Natural killer cell treated with Interleukin-12 subunit alpha and Interleukin-12 subunit beta and Interleukin-15 and Interleukin-18, amount 100 ng/mL, for 72 hours (primary cell): ENCODE data around the gene TLCD3B. TPM values are rescaled to one million over a fixed set of nuclear protein-coding genes. Genes with fewer than 3 reads are reported as not detected.
"Not testable (repeated sequence)": the region's sequence is repeated elsewhere in the genome, so short reads cannot be mapped to it uniquely, and the experiment has no call there.

Experiments used
- ATAC-seq, 2 donors: fragments of 150-1000 bp; cut with Tn5 transposase in 1 of 2; sonication (Bioruptor Pico), chemical (Tn5 transposase) in 1 of 2; 2 replicates each; pipeline ENCODE4 v1.10.0; 2021
- DNase-seq: peaks from one replicate; pipeline ENCODE4 v3.0.0; 2022; ENCODE audit warnings: low spot score
- H3K27ac Mint-ChIP-seq, 2 donors: 1 replicate in 1 of 2; 2 replicates in 1 of 2; pipeline ENCODE4 v1.8.0; 2022; ENCODE audit warnings: mixed read lengths in 2 of 2, mild to moderate bottlenecking in 1 of 2, moderate library complexity in 1 of 2
- H3K27me3 Mint-ChIP-seq, 2 donors: 1 replicate in 1 of 2; 2 replicates in 1 of 2; pipeline ENCODE4 v1.8.0; 2022; ENCODE audit warnings: mixed read lengths in 2 of 2
- H3K36me3 Mint-ChIP-seq: one replicate; pipeline ENCODE4 v1.8.0; 2022; ENCODE audit warnings: mixed read lengths
- H3K4me1 Mint-ChIP-seq, 2 donors: 1 replicate in 1 of 2; 2 replicates in 1 of 2; pipeline ENCODE4 v1.8.0; 2022; ENCODE audit warnings: low read depth in 2 of 2, mixed read lengths in 2 of 2, mild to moderate bottlenecking in 1 of 2
- H3K4me3 Mint-ChIP-seq: one replicate; pipeline ENCODE4 v1.8.0; 2022; ENCODE audit warnings: mixed read lengths
- H3K9me3 Mint-ChIP-seq: 2 replicates; pipeline ENCODE4 v1.8.0; 2022; ENCODE audit warnings: mixed read lengths
- total RNA-seq, 2 donors: library from RNA; stranded (reverse); gene quantifications; one replicate each; pipeline ENCODE4 v1.2.3, GENCODE V29; 2022

The TLCD3B gene
- total RNA-seq, 2 donors from 2014 or later, result 1.4 to 5.3 TPM

- DNase-seq, result peak; percentile 25
- Mint-ChIP-seq H3K36me3 (no peaks in the 10 kb centered on the region), H3K9me3 (no peaks in the 10 kb centered on the region), H3K4me1 (peaks cover under 1 to 3% of the 10 kb centered on the region in 2 donors), H3K27me3 (peaks cover 31 to 32% of the 10 kb centered on the region in 2 donors), H3K4me3 (no peak overlapping the region), H3K27ac (no peak overlapping the region)
- no peak for ATAC-seq
Measured at GRCh38 chr16:30026449-30026848, 4.6 kb downstream of the TLCD3B start.

DNA sequence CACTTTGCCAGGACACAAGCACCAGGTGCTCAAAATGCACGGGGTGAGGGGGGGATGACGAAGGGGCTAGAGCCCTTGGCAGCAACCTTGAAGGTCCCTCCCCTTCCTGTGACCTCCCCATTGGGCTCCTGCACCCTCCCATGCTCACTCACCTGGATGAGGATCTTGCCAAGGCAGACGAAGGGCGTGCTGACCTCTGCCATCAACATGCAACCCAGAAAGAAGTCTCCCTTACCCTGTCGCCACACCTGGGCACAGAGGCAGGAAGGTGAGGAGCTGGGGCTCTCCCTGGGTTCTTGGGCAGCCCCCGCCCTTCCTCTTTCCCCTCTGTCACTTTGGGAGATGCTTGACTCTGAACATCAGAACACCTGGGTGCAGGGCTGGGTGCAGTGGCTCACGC is 5.5 kb downstream of the TLCD3B start:
- no peaks in the 10 kb centered on the region for H3K36me3 Mint-ChIP-seq
- DNase-seq (peak; percentile 56), ATAC-seq (no peak)
- H3K27ac Mint-ChIP-seq, result no peak overlapping the region
- no peak overlapping the region for H3K4me3 Mint-ChIP-seq
- H3K27me3 Mint-ChIP-seq, result peaks cover 31% of the 10 kb centered on the region in 2 donors
- no peaks in the 10 kb centered on the region for H3K9me3 Mint-ChIP-seq
- peaks cover 7 to 10% of the 10 kb centered on the region in 2 donors for H3K4me1 Mint-ChIP-seq

GRCh38 chr16:30025156-30025555 is 5.9 kb downstream of the TLCD3B start:
- H3K9me3 Mint-ChIP-seq, result no peaks in the 10 kb centered on the region
- H3K36me3 Mint-ChIP-seq, result no peaks in the 10 kb centered on the region
- no peak overlapping the region for H3K4me3 Mint-ChIP-seq
- ATAC-seq, result no peak
- no peak overlapping the region for H3K27ac Mint-ChIP-seq
- H3K4me1 Mint-ChIP-seq, result peaks cover 7 to 10% of the 10 kb centered on the region in 2 donors
- peaks cover 29 to 30% of the 10 kb centered on the region in 2 donors for H3K27me3 Mint-ChIP-seq
- peak; percentile 55 for DNase-seq

- peak; percentile 29 for DNase-seq
- no peak for ATAC-seq
- Mint-ChIP-seq H3K27ac (no peak overlapping the region), H3K27me3 (peaks cover 22 to 23% of the 10 kb centered on the region in 2 donors), H3K4me1 (peaks cover 7 to 10% of the 10 kb centered on the region in 2 donors), H3K4me3 (no peak overlapping the region), H3K9me3 (no peaks in the 10 kb centered on the region), H3K36me3 (no peaks in the 10 kb centered on the region)
Measured at GRCh38 chr16:30024451-30024850, 6.6 kb downstream of the TLCD3B start.

DNA sequence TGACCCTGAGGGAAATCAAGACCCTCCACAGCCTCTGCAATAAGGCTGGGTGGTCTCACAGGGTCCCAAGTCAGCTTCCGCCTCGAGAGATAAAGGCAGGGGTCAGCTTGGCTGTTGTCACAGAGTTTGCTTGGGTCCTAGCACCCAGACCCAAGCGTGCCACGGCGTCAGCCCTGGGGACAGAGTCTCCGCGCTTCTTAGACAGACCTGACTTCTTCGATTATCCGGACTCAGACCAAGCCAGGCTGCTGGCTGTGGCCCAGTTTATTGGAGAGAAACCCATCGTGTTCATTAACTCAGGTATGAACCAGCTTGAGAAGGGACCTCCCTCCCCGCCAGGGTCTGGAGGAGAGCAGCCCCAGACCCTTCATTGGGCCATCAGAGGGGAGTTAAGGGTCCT is 7.5 kb downstream of the TLCD3B start:
- ATAC-seq (no peak), DNase-seq (peak; percentile 28)
- peaks cover 18 to 20% of the 10 kb centered on the region in 2 donors for H3K27me3 Mint-ChIP-seq
- H3K4me3 Mint-ChIP-seq, result no peak overlapping the region
- no peaks in the 10 kb centered on the region for H3K36me3 Mint-ChIP-seq
- H3K9me3 Mint-ChIP-seq, result no peaks in the 10 kb centered on the region
- H3K4me1 Mint-ChIP-seq, result peaks cover 7 to 10% of the 10 kb centered on the region in 2 donors
- no peak overlapping the region for H3K27ac Mint-ChIP-seq

DNA sequence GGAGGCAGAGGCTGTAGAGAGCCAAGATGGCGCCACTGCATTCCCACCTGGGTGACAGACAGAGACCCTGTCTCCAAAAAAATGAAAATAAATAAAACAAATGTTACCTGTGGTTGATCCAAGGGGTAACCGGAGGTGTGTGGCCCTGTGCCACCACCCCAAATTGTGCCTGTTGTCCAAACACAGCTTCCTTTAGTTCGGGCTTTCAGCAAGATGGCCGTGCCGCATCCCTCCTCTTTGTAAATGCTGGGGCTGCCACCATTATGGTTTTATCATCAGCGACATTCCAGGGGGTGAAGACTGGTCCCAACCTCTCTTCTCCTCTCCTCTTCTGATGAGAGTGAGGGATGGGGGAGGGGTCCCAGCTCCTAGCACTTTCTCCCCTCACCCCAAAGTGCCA is 8.2 kb downstream of the TLCD3B start, which contains the start of gene C16orf92:
Gene C16orf92 (plus strand): TSS at position 312 of the 400 bp plus-strand sequence. CDS start 143 bp downstream, outside the sequence.
- no peak for ATAC-seq
- H3K36me3 Mint-ChIP-seq, result no peaks in the 10 kb centered on the region
- H3K27me3 Mint-ChIP-seq, result peaks cover 14 to 17% of the 10 kb centered on the region in 2 donors
- H3K27ac Mint-ChIP-seq, result no peak within 1 kb of the TSS
- no peaks in the 10 kb centered on the region for H3K9me3 Mint-ChIP-seq
- no peak within 1 kb of the TSS for H3K4me3 Mint-ChIP-seq
- peaks cover 7 to 10% of the 10 kb centered on the region in 2 donors for H3K4me1 Mint-ChIP-seq
- DNase-seq, result no peak

GRCh38 chr16:30018731-30019158 is 12.3 kb downstream of the TLCD3B start:
- Mint-ChIP-seq H3K9me3 (no peaks in the 10 kb centered on the region), H3K4me1 (peaks cover 7% of the 10 kb centered on the region in 2 donors), H3K27me3 (peaks cover 0 to 9% of the 10 kb centered on the region in 2 donors), H3K27ac (no peak overlapping the region), H3K4me3 (no peak overlapping the region), H3K36me3 (no peaks in the 10 kb centered on the region)
- no peak for ATAC-seq
- no peak for DNase-seq

- not testable (repeated sequence) for DNase-seq, H3K9me3 Mint-ChIP-seq, H3K4me3 Mint-ChIP-seq, H3K27ac Mint-ChIP-seq, H3K27me3 Mint-ChIP-seq, H3K36me3 Mint-ChIP-seq, H3K4me1 Mint-ChIP-seq, ATAC-seq
Measured at GRCh38 chr16:30017937-30018336, 13.1 kb downstream of the TLCD3B start.

DNA sequence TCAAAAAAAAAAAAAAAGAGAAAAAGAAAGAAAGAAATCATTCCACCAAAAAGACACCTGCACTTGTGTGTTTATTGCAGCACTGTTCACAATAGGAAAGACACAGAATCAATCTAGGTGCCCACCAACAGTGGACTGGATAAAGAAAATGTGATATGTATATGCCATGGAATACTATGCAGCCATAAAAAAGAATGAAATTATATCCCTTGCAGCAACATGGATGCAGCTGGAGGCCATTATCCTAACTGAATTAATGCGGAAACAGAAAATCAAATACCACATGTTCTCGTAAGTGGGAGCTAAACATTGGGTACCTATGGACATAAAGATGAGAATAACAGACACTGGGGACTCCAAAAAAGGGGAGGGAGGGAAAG is 13.8 kb downstream of the TLCD3B start:
- H3K27me3 Mint-ChIP-seq, result peaks cover under 1 to 9% of the 10 kb centered on the region in 2 donors
- H3K9me3 Mint-ChIP-seq, result no peaks in the 10 kb centered on the region
- H3K36me3 Mint-ChIP-seq, result no peaks in the 10 kb centered on the region
- H3K4me3 Mint-ChIP-seq, result no peak overlapping the region
- H3K27ac Mint-ChIP-seq, result peak overlapping the region in 1 of 2 donors; percentile 12
- DNase-seq (no peak), ATAC-seq (no peak)
- peaks cover 7% of the 10 kb centered on the region in 2 donors for H3K4me1 Mint-ChIP-seq

- no peaks in the 10 kb centered on the region for H3K36me3 Mint-ChIP-seq
- H3K27ac Mint-ChIP-seq, result peak overlapping the region in 1 of 2 donors; percentile 12
- no peak for ATAC-seq
- no peak overlapping the region for H3K4me3 Mint-ChIP-seq
- DNase-seq, result no peak
- peaks cover 11 to 12% of the 10 kb centered on the region in 2 donors for H3K4me1 Mint-ChIP-seq
- H3K9me3 Mint-ChIP-seq, result no peaks in the 10 kb centered on the region
- peaks cover 6 to 13% of the 10 kb centered on the region in 2 donors for H3K27me3 Mint-ChIP-seq
Measured at GRCh38 chr16:30016555-30017276, 14.4 kb downstream of the TLCD3B start.

DNA sequence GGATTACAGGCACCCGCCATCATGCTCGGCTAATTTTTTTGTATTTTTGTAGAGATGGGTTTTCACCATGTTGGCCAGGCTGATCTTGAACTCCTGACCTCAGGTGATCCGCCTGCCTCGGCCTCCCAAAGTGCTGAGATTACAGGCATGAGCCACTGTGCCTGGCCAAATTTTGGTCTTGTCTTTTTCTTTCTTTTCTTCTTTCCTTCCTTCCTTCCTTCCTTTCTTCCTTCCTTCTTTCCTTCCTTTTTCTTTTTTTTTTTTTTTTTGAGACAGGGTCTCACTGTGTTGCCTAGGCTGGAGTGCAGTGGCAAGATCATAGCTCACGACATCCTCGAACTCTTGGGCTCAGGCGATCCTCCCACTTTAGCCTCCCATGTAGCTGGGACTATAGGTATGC is 15.6 kb downstream of the TLCD3B start:
- not testable (repeated sequence) for H3K27ac Mint-ChIP-seq, H3K4me1 Mint-ChIP-seq, H3K9me3 Mint-ChIP-seq, H3K36me3 Mint-ChIP-seq, H3K4me3 Mint-ChIP-seq, DNase-seq, ATAC-seq
- peaks cover 7 to 15% of the 10 kb centered on the region in 2 donors for H3K27me3 Mint-ChIP-seq

- not testable (repeated sequence) for DNase-seq, H3K27ac Mint-ChIP-seq, H3K9me3 Mint-ChIP-seq, H3K4me1 Mint-ChIP-seq, ATAC-seq, H3K36me3 Mint-ChIP-seq, H3K4me3 Mint-ChIP-seq
- H3K27me3 Mint-ChIP-seq, result peaks cover 7 to 24% of the 10 kb centered on the region in 2 donors
Measured at GRCh38 chr16:30012598-30012997, 18.5 kb downstream of the TLCD3B start.

GRCh38 chr16:30011714-30012504 is 19.2 kb downstream of the TLCD3B start:
- DNase-seq, result no peak
- peaks cover 4 to 5% of the 10 kb centered on the region in 2 donors for H3K4me1 Mint-ChIP-seq
- H3K9me3 Mint-ChIP-seq, result no peaks in the 10 kb centered on the region
- ATAC-seq, result no peak
- H3K4me3 Mint-ChIP-seq, result peak overlapping the region; percentile 75
- H3K36me3 Mint-ChIP-seq, result no peaks in the 10 kb centered on the region
- peaks cover 7 to 22% of the 10 kb centered on the region in 2 donors for H3K27me3 Mint-ChIP-seq
- no peak overlapping the region for H3K27ac Mint-ChIP-seq
